K562 (cell line): ENCODE data around the gene CDR2L. TPM values are rescaled to one million over a fixed set of nuclear protein-coding genes. Genes with fewer than 3 reads are reported as not detected.
"Not testable (repeated sequence)": the region's sequence is repeated elsewhere in the genome, so short reads cannot be mapped to it uniquely, and the experiment has no call there.

Source experiments
- ATAC-seq: fragments of 200-7000 bp; cut with Tn5 transposase; 3 replicates; pipeline ENCODE4 v1.9.1; 2020; ENCODE audit warnings: moderate library complexity
- BruUV-seq: library from RNA; stranded (reverse); fragments of 400-500 nt; replicated peaks from 2 replicates; lab custom pipeline; 2021; lab: Mats Ljungman, UMichigan
- CTCF ChIA-PET: fragments of 300-600 bp; formaldehyde crosslinking; extraction: SDS; loops from one replicate; lab custom pipeline; 2021; ENCODE audit warnings: low intra/inter-chr PET ratio; lab: Yijun Ruan, JAX
- POLR2A ChIA-PET: fragments of 300-600, 350-650 bp; sonication (Branson Sonifier 250); formaldehyde crosslinking; extraction: SDS; loops from one replicate; lab custom pipeline; 2021; ENCODE audit warnings: antibody characterized with exemption, inconsistent platforms; lab: Yijun Ruan, JAX
- DNase-seq, 4 experiments: peaks; one replicate each; pipeline versions ENCODE4 v3.0.0 to v3.0.0-alpha.2; 2011 to 2018; ENCODE audit warnings: low spot score in 3 of 4, mixed read lengths in 3 of 4; ENCODE audit errors: extremely low read depth in 1 of 4
- FAIRE-seq: peaks from 2 replicates; lab custom pipeline; 2011; peaks lifted over from hg19 to GRCh38; lab: Jason Lieb, UNC
- H2AFZ ChIP-seq: 2 replicates; pipeline ENCODE4 v1.6.0; 2011; ENCODE audit warnings: low read depth, low read length, control low read depth, inconsistent platforms
- H3K27ac ChIP-seq: fragments of 200-600 bp; 3 replicates; pipeline ENCODE4 v1.8.0; 2011; ENCODE audit warnings: low read depth, mild to moderate bottlenecking, control low read depth, inconsistent platforms, low read length, moderate library complexity, mixed read lengths; ENCODE audit errors: extremely low read depth
- H3K27me3 ChIP-seq, 2 experiments: fragments of 300-600 bp in 1 of 2; 2 replicates in 1 of 2; 3 replicates in 1 of 2; pipeline versions ENCODE4 v1.6.0 to v1.8.0; 2011; ENCODE audit warnings: inconsistent platforms in 2 of 2, low read length in 2 of 2, mild to moderate bottlenecking in 1 of 2, mixed read lengths in 1 of 2, moderate library complexity in 1 of 2; ENCODE audit not compliant: control insufficient read depth in 2 of 2, insufficient read depth in 2 of 2
- H3K36me3 ChIP-seq: fragments of 300-600 bp; 3 replicates; pipeline ENCODE4 v1.8.0; 2011; ENCODE audit warnings: mild to moderate bottlenecking, low read length, inconsistent platforms; ENCODE audit not compliant: control insufficient read depth, insufficient read depth
- H3K4me1 ChIP-seq, 2 experiments: fragments of 200-600 bp in 1 of 2; replicated peaks in 1 of 2; 2 replicates in 1 of 2; 3 replicates in 1 of 2; pipeline versions ENCODE4 v1.5.1 to v1.8.0; 2011; ENCODE audit warnings: inconsistent platforms in 2 of 2, low read length in 2 of 2, mild to moderate bottlenecking in 1 of 2, mixed read lengths in 1 of 2, moderate library complexity in 1 of 2; ENCODE audit not compliant: control insufficient read depth in 2 of 2, insufficient read depth in 2 of 2
- H3K4me2 ChIP-seq: 2 replicates; pipeline ENCODE4 v1.6.1; 2011; ENCODE audit warnings: low read length, control low read depth, inconsistent platforms, mixed read lengths; ENCODE audit not compliant: insufficient read depth
- H3K4me3 ChIP-seq: fragments of 200-600 bp; sonication (generic), shearing (Covaris generic); 2 replicates; pipeline ENCODE4 v1.5.1; 2016; ENCODE audit warnings: control low read depth, inconsistent platforms
- H3K79me2 ChIP-seq: fragments of 200-600 bp; 3 replicates; pipeline ENCODE4 v1.8.0; 2011; ENCODE audit warnings: low read length, inconsistent platforms; ENCODE audit not compliant: control insufficient read depth, insufficient read depth
- H3K9ac ChIP-seq, 2 experiments: 2 replicates each; pipeline versions ENCODE4 v1.6.0 to v1.6.1; 2011; ENCODE audit warnings: low read depth in 2 of 2, low read length in 2 of 2, control low read depth in 1 of 2, inconsistent platforms in 1 of 2, mild to moderate bottlenecking in 1 of 2, mixed read lengths in 1 of 2; ENCODE audit not compliant: insufficient read depth in 1 of 2
- H3K9me1 ChIP-seq: one replicate; pipeline ENCODE4 v1.6.0; 2011; ENCODE audit warnings: inconsistent platforms, mild to moderate bottlenecking, low read length, moderate library complexity; ENCODE audit not compliant: control insufficient read depth, insufficient read depth
- H3K9me3 ChIP-seq: replicated peaks from 2 replicates; pipeline ENCODE4 v1.5.1; 2011; ENCODE audit warnings: low read depth, low read length, inconsistent platforms; ENCODE audit not compliant: control insufficient read depth, insufficient read depth
- H4K20me1 ChIP-seq: replicated peaks from 2 replicates; pipeline ENCODE4 v1.6.1; 2011; ENCODE audit warnings: low read length, inconsistent platforms, mixed read lengths; ENCODE audit not compliant: control insufficient read depth, insufficient read depth
- FOXK2 ChIP-seq, 2 experiments: fragments of 450-650 bp; IDR thresholded peaks in 1 of 2; conservative IDR thresholded peaks in 1 of 2; 2 replicates each; pipeline ENCODE4 v1.6.1; 2016; ENCODE audit warnings: low read depth in 2 of 2, mild to moderate bottlenecking in 1 of 2
- NCOA6 ChIP-seq: fragments of 450-650 bp; IDR thresholded peaks from 2 replicates; pipeline ENCODE4 v1.6.1; 2017; ENCODE audit warnings: mild to moderate bottlenecking
- NR2C1 ChIP-seq, 2 experiments: fragments of 450-650 bp; IDR thresholded peaks; 2 replicates each; pipeline ENCODE4 v1.6.1; 2017; ENCODE audit warnings: mild to moderate bottlenecking in 2 of 2, antibody characterized with exemption in 1 of 2, inconsistent platforms in 1 of 2, missing compliant biosample characterization in 1 of 2, missing genetic modification characterization in 1 of 2
- NR2C2 ChIP-seq, 2 experiments: fragments of 200-800 bp in 1 of 2; sonication (Bioruptor generic) in 1 of 2; sonication (generic) in 1 of 2; formaldehyde crosslinking in 1 of 2; IDR thresholded peaks; 2 replicates each; pipeline versions ENCODE4 v1.6.1 to v1.8.0; 2016 to 2022; ENCODE audit warnings: mild to moderate bottlenecking in 1 of 2, missing compliant biosample characterization in 1 of 2, missing genetic modification characterization in 1 of 2, missing genetic modification reagents in 1 of 2
- PHB ChIP-seq: fragments of 250-450 bp; sonication (Bioruptor Pico); IDR thresholded peaks from 2 replicates; pipeline ENCODE4 v1.5.0; 2021
- SMARCA4 ChIP-seq: fragments of 450-650 bp; IDR thresholded peaks from 2 replicates; pipeline ENCODE4 v1.6.1; 2016
- YY1 ChIP-seq, 3 experiments: IDR thresholded peaks; 2 replicates each; pipeline ENCODE4 v1.6.1; 2011; ENCODE audit warnings: low read length in 2 of 3, mild to moderate bottlenecking in 2 of 3, moderate library complexity in 2 of 3, borderline replicate concordance in 1 of 3, control low read depth in 1 of 3, low read depth in 1 of 3; ENCODE audit not compliant: insufficient read depth in 3 of 3, insufficient replicate concordance in 2 of 3, control insufficient read depth in 1 of 3, insufficient read length in 1 of 3; ENCODE audit errors: extremely low read depth in 1 of 3
- WGBS: fragments of 100-300 bp; shearing (Covaris generic); methylation state at CpG from one replicate; pipeline ENCODE4 v1.1.6; 2016; ENCODE audit warnings: low coverage, mixed read lengths; ENCODE audit not compliant: insufficient coverage; ENCODE audit errors: missing lambda C conversion rate; 5-methylcytosine and 5-hydroxymethylcytosine counted together
- in situ Hi-C: fragments of 300-500 bp; cut with MboI; formaldehyde crosslinking; loops from 4 replicates; pipeline ENCODE4 v1.15.0; 2018; ENCODE audit warnings: inconsistent platforms, mixed read lengths
- intact Hi-C: fragments of 100-400 bp; cut with micrococcal nuclease; formaldehyde crosslinking; loops from 2 replicates; pipeline ENCODE4 v1.14.2; 2022
- polyA plus RNA-seq, 8 experiments: library from polyadenylated mRNA; depleted of rRNA in 4 of 8; stranded (reverse) in 5 of 8; unstranded in 3 of 8; fragments of >200 nt; fragmentation: Nextera tagmentation in 2 of 8; fragmentation: Illumina TruSeq in 1 of 8; extraction: Ambion mirVana in 2 of 8; extraction: Trizol in 1 of 8; gene quantifications; 2 replicates each; pipeline versions ENCODE4 v1.2.1 to v1.2.3, GENCODE V29; 2011 to 2014; ENCODE audit warnings: inconsistent platforms in 1 of 8, missing spikeins in 1 of 8
- total RNA-seq, 7 experiments: library from RNA; depleted of rRNA in 6 of 7; stranded (reverse); fragments of >200 nt in 6 of 7; fragmentation: Illumina TruSeq in 2 of 7; extraction: Trizol in 2 of 7; gene quantifications; 2 replicates each; pipeline versions ENCODE4 v1.2.1 to v1.2.3, GENCODE V29; 2011 to 2021; ENCODE audit warnings: low replicate concordance in 1 of 7
- TF ChIP-seq, protein P1 (sequence below), 2 experiments: fragments of 450-650 bp; IDR thresholded peaks; 2 replicates each; pipeline ENCODE4 v1.6.1; 2018; ENCODE audit warnings: mild to moderate bottlenecking in 2 of 2, low read depth in 1 of 2; ENCODE audit not compliant: partially characterized antibody in 2 of 2
- TF ChIP-seq, protein P2 (sequence below), 2 experiments: fragments of 450-650 bp; IDR thresholded peaks; 2 replicates each; pipeline ENCODE4 v1.6.1; 2016
- TF ChIP-seq, protein P3 (sequence below): sonication (generic); formaldehyde crosslinking; IDR thresholded peaks from 2 replicates; pipeline ENCODE4 v1.9.0; 2022; ENCODE audit warnings: mild to moderate bottlenecking, missing genetic modification reagents

The CDR2L gene
- total and polyA plus RNA-seq, 9 of the 15 experiments (the other 6 are each of a cell fraction or from before 2014, with no cell fraction given), result 2.7 to 16.0 (median 7.3) TPM

DNA sequence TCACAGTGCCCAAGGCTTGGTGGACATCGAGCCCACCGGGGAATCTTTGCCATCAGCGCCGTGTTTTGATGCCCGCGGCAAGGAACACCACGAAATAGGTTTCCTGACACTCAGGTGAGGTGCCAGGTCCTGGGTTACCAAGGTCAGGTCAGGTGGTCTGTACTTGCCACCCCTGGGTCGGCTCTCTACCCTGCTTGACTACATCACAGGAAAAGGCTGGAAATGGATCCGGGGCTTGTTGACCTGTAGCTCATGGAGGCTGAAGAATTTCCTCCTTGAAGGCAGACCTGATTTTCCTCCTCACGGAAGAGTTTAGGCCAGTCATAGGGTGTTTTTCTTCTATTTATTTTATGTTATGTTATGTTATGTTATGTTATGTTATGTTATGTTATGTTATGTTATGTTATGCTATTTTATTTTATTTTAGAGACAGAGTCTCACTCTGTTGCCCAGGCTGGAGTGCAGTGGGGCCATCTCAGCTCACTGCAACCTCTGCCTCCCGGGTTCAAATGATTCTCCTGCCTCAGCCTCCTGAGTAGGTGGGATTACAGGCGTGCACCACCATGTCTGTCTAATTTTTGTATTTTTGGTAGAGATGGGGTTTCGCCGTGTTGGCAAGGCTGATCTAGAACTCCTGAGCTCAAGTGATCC lies 4.6 kb upstream of the CDR2L start:
- H3K36me3 ChIP-seq; H3K9me1 ChIP-seq; in situ Hi-C loops; H4K20me1 ChIP-seq; H3K27me3 ChIP-seq; H3K9me3 ChIP-seq; FAIRE-seq; H3K79me2 ChIP-seq; intact Hi-C loops; TF ChIP-seq NR2C2 (CRISPR knock-in tag; IDR thresholded peaks at IDR 0.05): not testable (repeated sequence)
- Histone ChIP-seq H3K4me2 (peak overlapping the region; percentile 87), H2AFZ (peak overlapping the region; percentile 78), H3K27ac (peak overlapping the region; percentile 75), H3K4me1 (peaks cover 22 to 47% of the 10 kb centered on the region in 2 experiments), H3K9ac (peak overlapping the region; percentile 76 to 91), H3K4me3 (peak overlapping the region; percentile 55)
- WGBS, result 41% methylated on average over 14 of the region's 14 CpGs
- ATAC-seq (peak; percentile 3; the same call in 1 of the 3 replicates), DNase-seq (peak in 1 of 4 experiments; percentile 28)
- CTCF ChIA-PET, result interaction anchor here (0.7 kb wide), 1 partner anchor 238 kb away, joined by 3 read pairs; no protein-coding TSS in a partner anchor
- BruUV-seq, result TSS peak; percentile 71
- POLR2A ChIA-PET, result interaction anchor here (0.6 to 1.9 kb wide), 17 partner anchors 9 to 544 kb away, joined by 3 to 12 read pairs (median 4); partner anchors contain the start of genes ATP5PD, HID1, JPT1 and KCTD2
- TF ChIP-seq NCOA6 (0 out of 2 replicates have a peak, but pooled peaks have one; percentile 18), FOXK2 (conservative IDR thresholded peaks at IDR 0.05 in 1 of 2, IDR thresholded peaks at IDR 0.05 in 1 of 2; ENCODE audit: low read depth in 2 of 2) (peak; percentile 51 to 61; a peak in 2 of 4 replicates), NR2C2 (tag; IDR thresholded peaks at IDR 0.05) (peak; percentile 67; the same call in 1 of the 2 replicates), NR2C1 (IDR thresholded peaks at IDR 0.05) (peak; percentile 36; the same call in 1 of the 2 replicates), NR2C1 (tag; IDR thresholded peaks at IDR 0.05) (peak; percentile 45; the same call in 1 of the 2 replicates), PHB (CRISPR knock-in tag) (0 out of 2 replicates have a peak, but pooled peaks have one; percentile 54), YY1 (IDR thresholded peaks at IDR 0.05; ENCODE audit: borderline replicate concordance in 1 of 3, control insufficient read depth in 1 of 3, extremely low read depth in 1 of 3, insufficient read depth in 3 of 3, insufficient read length in 1 of 3, insufficient replicate concordance in 2 of 3, low read depth in 1 of 3, low read length in 2 of 3) (peak in 1 of 3 experiments; percentile 10), SMARCA4 (0 out of 2 replicates have a peak, but pooled peaks have one; percentile 16)
- TF ChIP-seq, protein P1, sequence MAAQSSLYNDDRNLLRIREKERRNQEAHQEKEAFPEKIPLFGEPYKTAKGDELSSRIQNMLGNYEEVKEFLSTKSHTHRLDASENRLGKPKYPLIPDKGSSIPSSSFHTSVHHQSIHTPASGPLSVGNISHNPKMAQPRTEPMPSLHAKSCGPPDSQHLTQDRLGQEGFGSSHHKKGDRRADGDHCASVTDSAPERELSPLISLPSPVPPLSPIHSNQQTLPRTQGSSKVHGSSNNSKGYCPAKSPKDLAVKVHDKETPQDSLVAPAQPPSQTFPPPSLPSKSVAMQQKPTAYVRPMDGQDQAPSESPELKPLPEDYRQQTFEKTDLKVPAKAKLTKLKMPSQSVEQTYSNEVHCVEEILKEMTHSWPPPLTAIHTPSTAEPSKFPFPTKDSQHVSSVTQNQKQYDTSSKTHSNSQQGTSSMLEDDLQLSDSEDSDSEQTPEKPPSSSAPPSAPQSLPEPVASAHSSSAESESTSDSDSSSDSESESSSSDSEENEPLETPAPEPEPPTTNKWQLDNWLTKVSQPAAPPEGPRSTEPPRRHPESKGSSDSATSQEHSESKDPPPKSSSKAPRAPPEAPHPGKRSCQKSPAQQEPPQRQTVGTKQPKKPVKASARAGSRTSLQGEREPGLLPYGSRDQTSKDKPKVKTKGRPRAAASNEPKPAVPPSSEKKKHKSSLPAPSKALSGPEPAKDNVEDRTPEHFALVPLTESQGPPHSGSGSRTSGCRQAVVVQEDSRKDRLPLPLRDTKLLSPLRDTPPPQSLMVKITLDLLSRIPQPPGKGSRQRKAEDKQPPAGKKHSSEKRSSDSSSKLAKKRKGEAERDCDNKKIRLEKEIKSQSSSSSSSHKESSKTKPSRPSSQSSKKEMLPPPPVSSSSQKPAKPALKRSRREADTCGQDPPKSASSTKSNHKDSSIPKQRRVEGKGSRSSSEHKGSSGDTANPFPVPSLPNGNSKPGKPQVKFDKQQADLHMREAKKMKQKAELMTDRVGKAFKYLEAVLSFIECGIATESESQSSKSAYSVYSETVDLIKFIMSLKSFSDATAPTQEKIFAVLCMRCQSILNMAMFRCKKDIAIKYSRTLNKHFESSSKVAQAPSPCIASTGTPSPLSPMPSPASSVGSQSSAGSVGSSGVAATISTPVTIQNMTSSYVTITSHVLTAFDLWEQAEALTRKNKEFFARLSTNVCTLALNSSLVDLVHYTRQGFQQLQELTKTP (IDR thresholded peaks at IDR 0.05; ENCODE audit: low read depth in 1 of 2, partially characterized antibody in 2 of 2), result peak in 1 of 2 experiments; percentile 33
- TF ChIP-seq, protein P2, sequence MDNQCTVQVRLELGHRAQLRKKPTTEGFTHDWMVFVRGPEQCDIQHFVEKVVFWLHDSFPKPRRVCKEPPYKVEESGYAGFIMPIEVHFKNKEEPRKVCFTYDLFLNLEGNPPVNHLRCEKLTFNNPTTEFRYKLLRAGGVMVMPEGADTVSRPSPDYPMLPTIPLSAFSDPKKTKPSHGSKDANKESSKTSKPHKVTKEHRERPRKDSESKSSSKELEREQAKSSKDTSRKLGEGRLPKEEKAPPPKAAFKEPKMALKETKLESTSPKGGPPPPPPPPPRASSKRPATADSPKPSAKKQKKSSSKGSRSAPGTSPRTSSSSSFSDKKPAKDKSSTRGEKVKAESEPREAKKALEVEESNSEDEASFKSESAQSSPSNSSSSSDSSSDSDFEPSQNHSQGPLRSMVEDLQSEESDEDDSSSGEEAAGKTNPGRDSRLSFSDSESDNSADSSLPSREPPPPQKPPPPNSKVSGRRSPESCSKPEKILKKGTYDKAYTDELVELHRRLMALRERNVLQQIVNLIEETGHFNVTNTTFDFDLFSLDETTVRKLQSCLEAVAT (IDR thresholded peaks at IDR 0.05), result peak in 1 of 2 experiments; percentile 41; a peak in 1 of 4 replicates
- TF ChIP-seq, protein P3, sequence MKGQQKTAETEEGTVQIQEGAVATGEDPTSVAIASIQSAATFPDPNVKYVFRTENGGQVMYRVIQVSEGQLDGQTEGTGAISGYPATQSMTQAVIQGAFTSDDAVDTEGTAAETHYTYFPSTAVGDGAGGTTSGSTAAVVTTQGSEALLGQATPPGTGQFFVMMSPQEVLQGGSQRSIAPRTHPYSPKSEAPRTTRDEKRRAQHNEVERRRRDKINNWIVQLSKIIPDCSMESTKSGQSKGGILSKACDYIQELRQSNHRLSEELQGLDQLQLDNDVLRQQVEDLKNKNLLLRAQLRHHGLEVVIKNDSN, result peak; percentile 37
